HG03039 (cell line): ENCODE results near the gene DMRTA2.
"Not testable (repeated sequence)": the region's sequence is repeated elsewhere in the genome, so short reads cannot be mapped to it uniquely, and the experiment has no call there.

Experiments used
- ATAC-seq: cut with Tn5 transposase; IDR thresholded peaks from one replicate; pipeline ENCODE4 v1.9.1; 2021; ENCODE audit warnings: mild to moderate bottlenecking, moderate library complexity; ENCODE audit not compliant: unreplicated experiment

DMRTA2 gene

DNA sequence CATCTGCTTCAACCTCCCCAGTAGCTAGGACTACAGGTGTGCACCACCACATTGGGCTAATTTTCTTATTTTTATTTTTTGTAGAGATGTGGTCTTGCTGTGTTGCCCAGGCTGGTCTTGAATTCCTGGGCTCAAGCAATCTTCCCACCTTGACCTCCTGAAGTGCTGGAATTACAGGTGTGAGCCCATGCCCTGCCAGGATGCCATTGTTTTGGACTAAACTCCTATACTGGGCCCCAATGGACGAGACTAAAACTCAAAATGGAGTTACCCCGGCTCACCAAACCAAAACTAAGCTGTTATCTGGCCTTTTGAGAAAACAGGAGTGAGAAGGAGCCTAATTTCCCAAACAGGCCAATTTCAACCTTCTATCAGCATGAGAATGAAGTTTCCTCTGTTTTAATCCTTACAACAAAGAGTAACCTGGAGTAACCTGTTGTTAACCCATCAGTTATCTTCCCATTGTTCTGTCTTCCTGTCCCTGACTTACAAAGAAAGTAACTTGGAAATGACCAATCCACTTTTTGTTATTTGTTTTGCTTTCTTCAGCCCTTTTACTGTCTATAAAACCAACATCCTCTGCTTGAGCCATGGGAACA, 29.6 kb downstream of the DMRTA2 start:
- ATAC-seq: no peak

- ATAC-seq: not testable (repeated sequence)
These were observed 41.7 kb downstream of the DMRTA2 start for GRCh38 chr1:50381551-50381950.

DNA sequence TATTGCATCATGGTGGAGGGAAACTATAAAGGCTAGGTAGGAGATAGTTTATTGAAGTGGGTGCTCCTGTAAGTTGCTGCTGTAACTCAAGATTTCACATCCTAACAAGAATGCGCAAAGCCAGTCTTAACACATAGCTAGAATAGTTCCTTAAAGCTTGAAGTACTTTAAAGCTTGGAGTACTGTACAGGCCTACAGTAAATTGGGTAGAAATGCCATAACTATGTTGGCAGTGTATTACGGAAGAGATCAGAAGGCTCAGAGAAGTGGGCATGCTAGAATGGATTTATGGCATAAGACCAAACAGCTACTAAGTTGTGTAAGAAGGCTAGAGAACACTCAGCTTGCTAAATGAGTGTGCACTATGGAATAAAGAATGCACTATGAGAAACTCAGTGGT, 44.5 kb downstream of the DMRTA2 start:
- no peak for ATAC-seq

DNA sequence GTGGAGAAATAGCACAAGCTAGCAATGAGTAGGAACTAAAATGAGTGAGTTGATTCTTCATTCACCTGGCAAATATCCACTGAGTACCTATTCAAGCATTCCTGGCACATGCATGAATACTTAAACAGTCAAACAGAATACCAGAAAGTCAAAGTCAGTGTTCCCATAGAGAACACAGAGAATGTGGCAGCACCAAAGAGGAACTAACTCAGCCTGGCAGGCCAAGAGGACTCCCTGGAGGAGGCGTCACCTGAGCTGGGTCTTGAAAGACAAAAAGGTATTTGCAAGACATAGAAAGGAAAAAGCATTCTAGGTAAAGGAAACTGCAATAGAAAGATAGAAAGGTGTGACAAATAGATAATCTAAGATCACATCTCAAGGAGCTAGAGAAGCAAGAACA, 49.7 kb downstream of the DMRTA2 start:
- no peak for ATAC-seq

GRCh38 chr1:50371749-50372148, 51.5 kb downstream of the DMRTA2 start:
- no peak for ATAC-seq

GRCh38 chr1:50369830-50370229, 53.4 kb downstream of the DMRTA2 start:
- ATAC-seq: no peak

- no peak for ATAC-seq
These were observed 54.1 kb downstream of the DMRTA2 start for GRCh38 chr1:50369008-50369634.

- no peak for ATAC-seq
These were observed 54.9 kb downstream of the DMRTA2 start for GRCh38 chr1:50368179-50369007.
